NCI-H510A (cell line): ENCODE measurements around the gene GSK3A.

Source experiments
- DNase-seq: peaks from one replicate; lab custom pipeline; 2025; lab: John Stamatoyannopoulos, UW

The GSK3A gene

DNA sequence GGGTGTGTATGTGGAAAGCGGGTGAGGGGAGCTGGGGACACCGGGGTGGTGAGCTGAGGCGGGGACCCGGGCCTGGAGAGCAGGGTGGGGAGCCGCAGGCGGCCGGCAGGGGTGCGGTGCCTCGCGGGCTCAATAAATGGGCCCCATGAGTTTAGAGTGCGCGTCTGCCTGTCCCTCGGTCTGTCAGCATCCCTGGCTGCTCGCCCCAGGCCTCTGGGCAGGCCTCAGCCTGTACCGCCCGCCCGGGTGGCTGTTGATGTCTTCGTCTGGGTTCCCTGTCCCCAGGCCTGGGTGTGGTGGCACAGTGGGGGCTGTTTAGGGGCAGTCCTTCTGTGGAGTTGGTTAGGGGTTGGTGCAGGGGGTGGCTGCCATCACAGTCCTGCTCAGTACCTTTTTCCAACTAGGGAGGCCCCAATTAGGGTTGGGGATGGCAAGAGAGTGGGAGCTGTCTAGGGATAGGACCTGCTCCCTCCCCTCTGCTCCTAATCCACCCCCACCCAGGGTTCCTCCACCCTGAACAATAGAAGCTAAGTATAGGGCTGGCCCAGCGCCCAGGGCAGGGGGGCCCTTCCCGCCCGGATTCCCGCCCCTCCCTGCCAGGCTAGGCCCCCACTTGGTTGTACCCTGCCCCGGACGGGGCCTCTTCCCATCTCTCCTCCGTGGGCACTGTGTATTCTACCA, 38.9 kb upstream of the GSK3A start:
- no peak for DNase-seq

DNA sequence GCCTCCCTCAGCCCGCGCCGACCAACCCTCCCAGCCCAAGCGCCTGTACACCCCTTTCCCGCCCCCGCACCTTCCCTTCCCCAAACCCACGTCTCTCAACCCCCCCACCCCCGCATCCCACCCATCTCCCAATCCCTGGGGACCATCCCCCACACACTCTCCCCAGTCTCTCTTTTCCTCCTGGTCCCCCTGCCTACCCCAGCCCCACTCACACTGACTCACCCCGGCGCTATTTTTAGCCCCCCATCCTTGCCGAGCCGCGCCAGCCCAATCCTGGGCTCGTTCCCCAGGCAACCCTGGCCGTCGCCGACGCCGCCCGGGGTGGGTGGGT, 38.4 kb upstream of the GSK3A start:
- no peak for DNase-seq

DNA sequence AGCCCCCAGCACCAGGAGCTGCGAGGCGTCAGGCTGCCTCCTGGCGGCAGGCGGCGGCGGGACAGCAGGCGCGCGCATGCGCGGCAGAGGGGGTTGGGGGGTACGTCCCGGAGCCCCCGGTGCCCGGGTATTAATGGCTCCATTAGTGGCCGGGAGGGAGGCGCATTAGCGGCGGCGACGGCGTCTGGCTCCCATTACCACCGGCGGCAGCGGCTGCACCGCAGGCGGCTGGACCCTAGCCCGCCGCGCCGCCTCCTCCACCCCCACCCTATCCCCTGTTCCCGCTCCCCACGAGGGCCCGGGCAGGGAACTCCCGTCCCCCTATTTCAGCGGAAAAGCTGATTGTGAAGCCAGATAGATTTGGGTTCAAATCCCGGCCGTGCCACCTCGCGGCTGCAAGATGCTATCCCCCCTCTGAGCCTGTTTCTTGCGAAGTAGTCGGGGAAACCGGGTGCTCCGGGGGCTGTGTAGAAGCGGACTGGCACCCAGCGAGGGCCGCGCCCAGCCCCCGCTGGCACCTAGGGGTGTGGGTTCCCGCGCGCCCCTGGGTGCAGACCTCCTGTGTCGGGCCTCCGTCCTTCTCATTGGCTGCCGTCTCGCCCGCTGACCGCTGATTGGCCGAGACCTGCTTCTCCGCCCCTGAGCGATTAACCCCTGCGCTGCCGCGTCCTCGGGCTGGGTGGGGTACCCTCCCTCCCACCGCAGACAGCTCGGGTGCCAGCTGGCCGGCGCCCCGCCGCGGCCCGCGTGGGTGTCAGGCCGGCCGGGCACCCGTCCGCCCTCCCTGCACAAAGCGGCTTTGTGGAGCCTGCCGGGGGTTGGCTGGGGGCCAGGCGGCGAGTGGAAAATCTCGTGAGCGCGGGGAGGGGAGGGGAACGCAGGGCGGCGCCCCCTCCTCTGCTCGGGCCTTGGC, 37.8 kb upstream of the GSK3A start:
- DNase-seq = peak; percentile 88

DNA sequence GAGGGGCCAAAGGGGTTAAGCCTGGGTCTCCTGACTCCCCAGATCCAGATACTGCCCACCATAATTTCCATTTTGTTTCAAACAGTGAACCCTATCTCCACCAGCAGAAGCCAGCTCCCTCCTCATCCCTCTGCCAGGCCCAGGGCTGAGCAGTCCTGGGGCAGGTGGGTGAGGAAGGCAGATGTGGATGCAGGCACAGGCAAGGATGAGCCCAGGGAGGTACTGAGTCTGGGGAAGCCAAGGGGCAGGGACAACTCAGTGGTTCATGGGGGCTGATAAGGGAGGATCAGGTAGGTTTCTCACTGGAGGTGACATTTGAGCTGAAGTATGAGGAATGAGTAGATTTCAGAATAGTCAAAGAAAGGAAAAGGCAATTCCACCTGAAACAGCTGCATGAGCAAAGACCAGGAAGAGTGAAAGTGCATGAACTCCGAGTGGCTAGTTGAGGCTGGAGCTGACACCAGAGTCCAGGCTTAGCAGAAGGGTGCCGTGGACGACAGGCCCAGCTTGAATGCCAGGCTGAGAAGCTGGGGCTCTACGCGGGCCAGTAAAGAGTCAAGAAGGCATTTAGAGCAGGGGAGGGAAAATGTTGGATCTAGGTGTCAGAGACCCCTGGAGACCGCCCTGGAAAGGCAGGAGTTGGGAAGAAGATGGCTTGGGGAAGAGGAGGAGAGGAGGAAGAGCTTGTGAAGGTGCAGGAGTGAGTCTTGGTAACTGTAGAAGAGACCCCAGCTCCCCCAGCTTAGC, 36.9 kb upstream of the GSK3A start:
- no peak for DNase-seq

DNA sequence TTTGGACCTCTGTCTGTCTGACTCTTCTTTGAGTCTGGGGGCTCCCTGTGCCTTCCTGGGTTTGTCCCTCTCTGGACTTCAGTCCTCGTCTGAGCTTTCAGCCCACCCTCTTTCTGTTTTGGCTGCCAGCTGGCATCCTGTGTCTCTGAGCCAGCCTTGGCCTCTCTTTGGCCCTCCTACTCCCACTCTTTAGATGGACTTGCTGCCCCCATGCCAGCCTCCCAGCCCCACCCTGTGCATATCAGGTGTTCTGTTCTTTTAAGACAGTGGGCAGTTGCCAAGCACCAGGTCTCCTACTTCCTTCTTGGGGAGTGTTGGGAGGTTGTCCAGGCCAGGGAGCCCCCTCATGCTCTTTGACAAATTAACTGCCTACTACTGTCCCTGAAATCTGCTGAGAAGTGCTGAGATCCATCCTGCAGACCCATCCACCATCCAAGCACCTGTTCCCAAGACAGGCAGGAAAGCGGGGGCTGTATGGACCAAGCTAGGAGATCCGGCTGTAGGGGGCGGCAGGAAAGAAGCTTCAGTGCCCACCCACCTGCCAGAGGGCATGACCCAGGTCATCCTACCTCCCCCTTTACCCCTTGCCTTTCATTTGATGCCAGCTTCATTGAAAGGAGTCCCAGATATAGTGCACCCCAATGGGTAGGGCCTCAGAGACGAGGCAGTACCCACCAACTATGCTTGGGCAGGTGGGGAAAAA, 36.2 kb upstream of the GSK3A start:
- no peak for DNase-seq

DNA sequence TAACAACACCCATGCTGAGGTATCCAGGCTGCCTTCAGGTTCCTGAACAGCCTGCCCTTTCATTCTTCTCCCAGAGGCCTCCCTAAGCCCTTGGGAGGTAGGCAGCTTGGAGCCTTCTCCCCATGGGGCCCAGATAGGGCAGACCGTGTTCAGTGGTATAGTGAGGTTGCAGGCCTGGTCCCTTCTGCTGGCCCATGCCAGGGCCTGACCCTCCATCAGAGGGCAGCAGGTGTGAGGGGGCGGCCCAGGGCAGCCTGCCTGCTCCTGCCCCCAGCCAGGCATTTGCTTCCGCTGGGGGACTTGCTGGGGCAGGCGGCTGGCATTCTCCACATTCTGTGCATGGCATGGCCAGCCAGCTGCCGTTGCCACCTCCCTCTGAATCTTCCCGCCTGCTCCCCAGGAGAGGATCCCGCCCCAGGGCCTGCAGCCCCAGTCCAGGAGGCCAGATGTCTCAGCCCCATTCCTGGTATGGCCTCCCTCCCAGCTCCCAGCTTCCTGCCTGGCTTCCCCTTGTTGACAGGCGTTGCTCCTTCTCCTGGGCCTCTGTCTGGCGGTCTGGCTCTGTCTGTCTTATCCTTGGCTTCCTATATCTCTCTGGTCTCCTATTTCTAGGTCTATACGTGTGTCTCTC, 35.5 kb upstream of the GSK3A start:
- DNase-seq = no peak

DNA sequence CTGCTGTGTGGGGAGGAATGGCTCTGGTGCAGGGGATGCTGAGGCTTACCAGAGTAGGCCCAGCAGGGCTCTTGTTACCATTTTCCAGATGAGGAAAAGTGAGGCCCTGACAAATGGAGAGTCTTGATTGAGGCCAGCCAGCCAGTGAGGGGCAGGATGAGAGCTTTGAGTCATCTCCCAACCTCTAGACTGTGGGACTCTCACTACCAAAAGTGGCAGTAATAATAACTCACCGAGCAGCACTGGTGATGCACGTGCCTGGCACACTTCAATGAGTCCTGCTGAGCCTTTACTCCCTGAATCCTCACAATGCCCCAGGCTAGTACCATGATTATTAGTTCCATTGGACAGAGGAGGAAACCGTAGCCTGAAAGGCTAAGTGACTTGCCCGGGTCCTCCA, 34.4 kb upstream of the GSK3A start:
- DNase-seq = no peak

DNA sequence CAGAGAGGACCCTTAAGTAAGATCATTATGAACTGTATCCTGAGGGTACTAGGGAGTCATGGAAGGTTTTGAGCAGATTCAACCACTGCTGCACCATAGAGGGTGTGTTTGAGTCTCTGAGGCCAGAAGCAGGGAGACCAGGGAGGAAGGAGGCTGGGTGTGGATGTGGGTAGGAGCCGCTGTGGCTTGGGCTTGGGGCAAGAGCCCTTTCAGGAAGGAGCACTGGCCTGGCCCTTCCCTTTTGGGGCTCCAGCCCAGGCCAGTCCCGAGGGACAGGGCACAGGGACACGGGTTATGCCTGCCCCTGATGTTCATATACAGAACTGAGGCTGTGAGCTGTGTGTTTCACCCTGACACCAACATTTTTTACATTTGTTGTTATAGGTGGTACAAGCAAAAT, 33.9 kb upstream of the GSK3A start:
- no peak for DNase-seq

DNA sequence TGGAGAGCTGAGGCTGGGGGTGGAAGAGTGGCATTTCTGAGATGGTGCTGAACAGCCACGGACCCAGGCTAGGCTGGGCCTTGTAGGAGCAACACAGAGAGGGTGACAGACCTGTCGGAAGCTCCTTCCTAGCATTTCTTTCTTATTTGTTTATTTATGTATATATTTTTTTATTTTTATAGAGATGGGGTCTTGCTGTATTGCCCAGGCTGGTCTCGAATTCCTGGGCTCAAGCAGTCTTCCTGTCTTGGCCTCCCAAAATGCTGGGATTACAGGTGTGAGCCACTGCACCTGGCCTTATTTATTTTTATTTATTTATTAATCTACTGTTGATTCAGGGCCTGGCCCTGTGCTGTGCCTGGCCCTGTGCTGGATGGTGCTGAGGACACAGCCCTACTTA, 33.1 kb upstream of the GSK3A start:
- no peak for DNase-seq

DNA sequence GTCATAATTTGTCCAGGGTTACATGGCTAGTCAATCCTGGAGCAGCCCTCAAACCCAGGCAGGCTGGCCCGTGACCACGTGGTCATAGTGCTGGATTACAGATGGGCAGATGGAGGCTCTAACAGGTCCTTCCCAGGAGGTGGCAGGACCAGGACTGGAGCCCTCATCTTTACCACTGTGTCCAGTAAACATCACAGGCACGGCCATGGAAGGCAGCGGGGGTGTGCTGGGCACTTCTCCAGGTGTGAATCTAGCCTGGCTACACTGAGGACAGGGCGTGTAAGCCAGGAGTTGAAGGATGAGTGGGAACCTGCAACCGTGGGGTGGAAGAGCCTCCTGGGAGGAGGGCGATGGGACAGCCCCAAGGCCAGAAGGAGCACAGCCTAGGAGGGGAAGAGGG, 32.7 kb upstream of the GSK3A start:
- no peak for DNase-seq

DNA sequence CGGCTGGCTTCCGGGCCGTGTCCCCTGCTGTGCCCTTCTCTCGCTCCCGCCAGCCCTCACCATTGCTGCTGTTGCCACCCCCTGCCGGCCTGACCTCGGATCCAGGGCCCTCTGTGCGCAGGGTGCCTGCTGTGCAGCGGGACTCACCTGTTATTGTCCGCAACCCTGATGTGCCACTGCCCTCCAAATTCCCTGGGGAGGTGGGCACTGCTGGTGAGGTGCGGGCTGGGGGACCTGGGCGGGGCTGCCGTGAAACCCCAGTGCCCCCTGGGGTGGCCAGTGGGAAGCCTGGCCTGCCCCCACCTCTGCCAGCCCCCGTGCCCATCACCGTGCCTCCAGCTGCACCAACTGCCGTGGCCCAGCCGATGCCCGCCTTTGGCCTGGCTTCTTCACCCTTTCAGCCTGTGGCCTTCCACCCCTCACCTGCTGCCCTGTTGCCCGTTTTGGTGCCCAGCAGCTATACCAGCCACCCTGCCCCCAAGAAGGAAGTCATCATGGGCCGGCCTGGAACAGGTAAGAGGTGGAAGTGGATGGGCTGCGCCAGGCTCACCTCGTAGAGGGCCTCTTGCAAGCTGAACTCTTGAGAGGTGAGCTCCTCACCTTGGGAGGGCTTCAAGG, 31.8 kb upstream of the GSK3A start:
- no peak for DNase-seq

DNA sequence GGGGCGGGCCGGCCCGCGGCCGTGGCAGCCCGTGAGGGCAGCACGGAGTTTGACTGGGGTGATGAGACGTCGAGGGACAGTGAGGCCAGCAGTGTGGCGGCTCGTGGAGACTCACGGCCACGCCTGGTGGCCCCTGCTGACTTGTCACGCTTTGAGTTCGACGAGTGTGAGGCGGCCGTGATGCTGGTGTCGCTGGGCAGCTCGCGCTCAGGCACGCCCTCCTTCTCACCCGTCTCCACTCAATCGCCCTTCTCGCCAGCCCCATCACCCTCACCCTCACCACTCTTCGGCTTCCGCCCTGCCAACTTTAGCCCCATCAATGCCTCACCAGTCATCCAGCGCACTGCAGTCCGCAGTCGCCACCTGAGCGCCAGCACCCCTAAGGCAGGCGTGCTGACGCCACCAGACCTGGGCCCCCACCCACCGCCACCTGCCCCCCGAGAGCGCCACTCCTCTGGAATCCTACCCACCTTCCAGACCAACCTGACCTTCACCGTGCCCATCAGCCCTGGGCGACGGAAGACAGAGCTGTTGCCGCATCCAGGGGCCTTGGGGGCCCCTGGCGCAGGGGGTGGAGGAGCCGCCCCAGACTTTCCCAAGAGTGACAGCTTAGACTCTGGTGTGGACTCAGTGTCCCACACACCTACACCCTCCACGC, 31.1 kb upstream of the GSK3A start:
- no peak for DNase-seq

DNA sequence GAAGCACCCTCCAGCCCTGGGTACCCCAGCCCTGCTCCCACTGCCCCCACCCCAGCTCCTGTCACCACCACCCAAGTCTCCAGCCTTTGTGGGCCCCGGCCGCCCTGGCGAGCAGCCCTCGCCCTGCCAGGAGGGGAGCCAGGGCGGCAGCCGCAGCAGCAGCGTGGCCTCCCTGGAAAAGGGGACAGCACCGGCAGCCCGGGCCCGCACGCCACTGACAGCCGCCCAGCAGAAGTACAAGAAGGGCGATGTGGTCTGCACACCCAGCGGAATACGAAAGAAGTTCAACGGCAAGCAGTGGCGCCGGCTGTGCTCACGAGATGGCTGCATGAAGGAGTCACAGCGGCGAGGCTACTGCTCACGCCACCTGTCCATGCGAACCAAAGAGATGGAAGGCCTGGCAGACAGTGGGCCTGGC, 30.6 kb upstream of the GSK3A start:
- DNase-seq = no peak

DNA sequence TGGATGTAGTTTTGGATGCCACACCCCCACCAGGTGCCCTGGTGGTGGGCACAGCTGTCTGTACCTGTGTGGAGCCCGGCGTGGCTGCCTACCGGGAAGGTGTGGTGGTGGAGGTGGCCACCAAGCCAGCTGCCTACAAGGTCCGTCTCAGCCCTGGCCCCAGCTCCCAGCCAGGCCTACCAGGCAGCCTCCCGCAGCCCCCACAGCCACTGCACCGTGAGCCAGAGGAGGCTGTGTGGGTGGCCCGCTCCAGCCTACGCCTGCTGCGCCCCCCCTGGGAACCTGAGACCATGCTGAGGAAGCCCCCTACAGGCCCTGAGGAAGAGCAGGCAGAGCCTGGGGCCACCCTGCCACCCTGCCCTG, 30.1 kb upstream of the GSK3A start:
- no peak for DNase-seq

DNA sequence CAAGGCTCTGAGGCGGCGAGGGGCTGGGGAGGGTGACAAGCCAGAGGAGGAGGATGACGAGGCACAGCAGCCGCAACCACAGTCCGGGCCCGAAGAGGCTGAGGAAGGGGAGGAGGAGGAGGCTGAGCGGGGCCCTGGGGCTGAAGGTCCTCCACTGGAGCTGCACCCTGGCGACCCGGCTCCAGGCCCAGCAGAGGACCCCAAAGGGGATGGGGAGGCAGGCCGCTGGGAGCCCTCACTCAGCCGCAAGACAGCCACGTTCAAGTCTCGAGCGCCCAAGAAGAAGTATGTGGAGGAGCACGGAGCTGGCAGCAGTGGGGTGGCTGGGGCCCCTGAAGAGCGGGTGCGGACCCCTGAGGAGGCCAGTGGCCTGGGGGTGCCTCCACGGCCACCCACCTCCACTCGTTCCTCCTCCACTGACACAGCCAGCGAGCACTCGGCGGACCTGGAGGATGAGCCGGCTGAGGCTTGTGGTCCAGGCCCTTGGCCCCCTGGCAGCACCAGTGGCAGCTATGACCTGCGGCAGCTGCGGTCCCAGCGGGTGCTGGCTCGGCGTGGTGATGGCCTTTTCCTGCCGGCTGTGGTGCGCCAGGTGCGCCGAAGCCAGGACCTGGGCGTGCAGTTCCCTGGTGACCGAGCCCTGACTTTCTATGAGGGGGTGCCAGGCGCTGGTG, 29.6 kb upstream of the GSK3A start:
- no peak for DNase-seq

DNA sequence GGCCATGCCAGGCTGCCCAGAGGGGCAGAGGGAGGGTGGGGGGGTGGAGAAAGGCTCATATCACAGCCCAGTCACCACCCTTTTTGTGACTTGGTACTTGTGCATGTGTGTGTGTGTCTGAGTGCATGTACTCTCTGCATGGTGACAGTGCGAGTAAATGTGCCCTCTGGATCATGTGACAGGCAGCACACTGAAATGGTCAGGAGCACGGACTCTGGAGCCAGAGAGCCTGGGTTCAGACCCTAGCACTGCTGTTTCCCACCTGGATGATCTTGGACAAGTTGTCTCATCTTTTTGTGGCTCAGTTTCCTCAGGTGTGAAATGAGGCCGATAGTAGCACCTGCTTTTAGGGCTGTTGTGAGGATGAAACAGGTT, 28.6 kb upstream of the GSK3A start:
- DNase-seq = no peak

DNA sequence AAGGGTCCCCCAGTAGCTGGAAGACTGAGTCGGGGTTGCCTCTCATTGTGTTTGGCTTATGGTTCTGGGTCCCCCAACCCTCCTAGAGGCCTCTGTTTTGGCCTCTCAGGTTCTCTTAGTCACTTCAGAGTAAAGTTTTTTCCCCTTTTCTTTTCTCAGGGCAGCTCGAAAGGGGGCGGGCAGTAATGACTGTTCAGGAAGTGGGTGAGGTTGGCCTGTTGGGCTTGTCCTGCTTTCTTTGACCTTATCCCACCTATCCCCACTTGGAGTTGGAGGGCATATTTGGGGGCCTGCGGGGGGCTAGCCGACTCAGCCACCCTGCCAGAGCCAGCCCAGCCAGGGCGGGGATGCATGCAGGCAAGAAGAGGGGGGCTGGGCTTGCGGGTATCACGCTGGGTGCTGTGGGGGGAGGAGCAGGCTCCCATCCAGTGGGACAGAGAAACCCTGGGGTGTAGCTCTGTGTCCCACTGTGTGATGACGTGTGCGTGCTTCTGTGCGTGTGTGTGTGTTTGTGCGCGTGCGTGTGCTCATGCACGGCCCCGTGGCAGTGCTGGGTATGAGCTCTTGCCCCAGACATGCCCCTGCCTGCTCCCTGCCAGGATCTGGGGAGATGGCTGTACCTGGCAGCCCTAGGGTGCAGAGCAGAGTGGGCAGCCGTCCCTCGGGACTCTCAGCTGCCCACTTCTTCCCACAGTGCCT, 28.1 kb upstream of the GSK3A start:
- DNase-seq = no peak

DNA sequence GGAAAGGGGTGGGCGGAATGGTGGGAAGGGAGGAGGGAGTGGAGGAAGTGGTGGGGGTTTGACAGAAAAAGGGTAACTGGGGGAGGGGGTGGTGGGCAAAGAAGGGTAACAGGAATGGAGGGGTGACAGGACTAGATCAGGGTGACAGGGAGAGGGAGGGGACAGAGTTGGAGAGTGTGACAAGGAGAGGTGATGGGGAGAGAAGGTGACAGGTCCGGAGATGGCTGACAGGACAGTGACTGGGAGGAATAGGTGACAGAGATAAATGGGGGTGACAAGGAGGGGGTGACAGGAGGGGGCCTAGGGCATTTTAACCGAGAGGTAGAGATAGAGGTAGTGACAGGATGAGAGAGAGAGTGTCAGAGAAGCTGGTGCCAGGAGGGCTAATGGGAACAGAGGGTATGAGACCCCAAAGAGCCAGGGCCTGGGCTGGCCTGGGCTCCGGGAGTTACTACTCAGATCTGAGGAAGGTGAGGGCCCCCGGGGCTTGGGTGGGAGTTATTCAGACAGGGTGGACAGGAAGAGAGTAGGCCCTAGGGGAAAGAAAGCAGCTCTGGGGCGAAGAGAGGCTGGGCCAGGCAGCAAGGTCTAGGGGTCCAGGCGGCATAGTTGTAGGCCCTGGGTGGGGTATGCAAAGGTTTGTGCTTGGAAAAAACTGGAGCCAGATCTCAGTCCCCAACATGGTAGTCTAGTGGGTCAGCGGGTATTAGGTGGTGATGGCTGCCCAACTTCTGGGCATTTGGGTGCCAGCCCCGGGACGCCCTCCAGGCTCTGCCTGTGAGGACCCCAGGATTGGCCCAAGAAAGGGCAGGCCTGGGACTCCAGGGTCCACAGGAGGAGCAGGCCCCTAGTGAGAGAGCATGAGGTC, 27.3 kb upstream of the GSK3A start:
- no peak for DNase-seq
